ENCODE results near the gene KCNJ3. TPM values are rescaled to one million over a fixed set of nuclear protein-coding genes. Genes with fewer than 3 reads are reported as not detected.

The KCNJ3 gene
- total RNA-seq, 1 experiment from 2014 or later: 0.11 TPM

GRCh38 chr2:154710078-154710477 lies 11.6 kb downstream of the KCNJ3 start:
- Histone ChIP-seq H2BK120ac (ENCODE audit: low read depth, low read length, poor library complexity, severe bottlenecking) (no peak overlapping the region), H4K91ac (ENCODE audit: insufficient read length, low read depth, low read length) (no peak overlapping the region), H3K79me2 (ENCODE audit: insufficient read depth, low read length) (no peaks in the 10 kb centered on the region), H3K4me2 (ENCODE audit: insufficient read depth, insufficient read length, low read length) (no peak overlapping the region), H3K9me3 (ENCODE audit: control insufficient read depth, low read depth, low read length) (no peaks in the 10 kb centered on the region), H3K79me1 (ENCODE audit: insufficient read depth, low read depth, low read length, poor library complexity, severe bottlenecking) (no peaks in the 10 kb centered on the region), H3K23ac (ENCODE audit: insufficient read length, low read depth, low read length) (no peak overlapping the region), H3K27me3 (ENCODE audit: insufficient read depth, low read length) (no peaks in the 10 kb centered on the region), H3K56ac (ENCODE audit: insufficient read length, low read depth, low read length) (no peak overlapping the region), H2BK12ac (ENCODE audit: insufficient read length, low read depth, low read length) (no peak overlapping the region), H2BK5ac (ENCODE audit: insufficient read length, low read length) (no peak overlapping the region), H3K14ac (ENCODE audit: insufficient read depth, low read length) (no peak overlapping the region), H3K23me2 (ENCODE audit: insufficient read length, low read depth, low read length, poor library complexity, severe bottlenecking) (no peaks in the 10 kb centered on the region), H3K4me1 (ENCODE audit: insufficient read depth, low read length) (no peaks in the 10 kb centered on the region), H3K4ac (ENCODE audit: low read depth, low read length) (no peak overlapping the region), H3T11ph (ENCODE audit: low read length) (no peak overlapping the region), H2BK20ac (ENCODE audit: low read depth, low read length, poor library complexity, severe bottlenecking) (no peak overlapping the region), H4K8ac (replicated peaks; ENCODE audit: insufficient read length, low read depth, low read length) (no peak overlapping the region), H3K18ac (ENCODE audit: insufficient read length, low read depth, low read length) (no peak overlapping the region), H3K27ac (ENCODE audit: insufficient read length, low read depth, low read length) (no peak overlapping the region), H4K5ac (ENCODE audit: insufficient read length, low read depth, low read length) (no peak overlapping the region), H2BK15ac (ENCODE audit: low read depth, low read length) (no peak overlapping the region), H2AK5ac (ENCODE audit: insufficient read length, low read length) (no peak overlapping the region), H3K9ac (ENCODE audit: extremely low read depth, insufficient read length, low read length) (no peak overlapping the region), H2AFZ (ENCODE audit: low read length) (no peak overlapping the region), H4K20me1 (ENCODE audit: control insufficient read depth, insufficient read depth, insufficient read length) (no peaks in the 10 kb centered on the region)
- WGBS (ENCODE audit: extremely low coverage, insufficient read length, low lambda C conversion rate): no CpG with 5 or more reads among the region's 2 CpGs
- Mint-ChIP-seq H3K27me3 (ENCODE audit: low read depth) (no peaks in the 10 kb centered on the region), H3K9me3 (no peaks in the 10 kb centered on the region), H3K4me1 (peaks cover 8 to 9% of the 10 kb centered on the region in 2 experiments), H3K36me3 (ENCODE audit: insufficient read depth in 1 of 3, low read depth in 3 of 3) (no peaks in the 10 kb centered on the region), H3K27ac (no peak overlapping the region), H3K4me3 (no peak overlapping the region)
- DNase-seq: no peak
- no peak for TF ChIP-seq CTCF (conservative IDR thresholded peaks at IDR 0.05)
